GM21423 (cell line): ENCODE measurements around the gene RAET1G.
"Not testable (repeated sequence)": the region's sequence is repeated elsewhere in the genome, so short reads cannot be mapped to it uniquely, and the experiment has no call there.

ENCODE experiments used
- ATAC-seq: cut with Tn5 transposase; IDR thresholded peaks from one replicate; pipeline ENCODE4 v1.9.1; 2021; ENCODE audit warnings: mild to moderate bottlenecking, moderate library complexity; ENCODE audit not compliant: unreplicated experiment

RAET1G gene

GRCh38 chr6:149935246-149935645 is 12.3 kb upstream of the RAET1G start:
- no peak for ATAC-seq

GRCh38 chr6:149934249-149935156 is 11.6 kb upstream of the RAET1G start:
- no peak for ATAC-seq

DNA sequence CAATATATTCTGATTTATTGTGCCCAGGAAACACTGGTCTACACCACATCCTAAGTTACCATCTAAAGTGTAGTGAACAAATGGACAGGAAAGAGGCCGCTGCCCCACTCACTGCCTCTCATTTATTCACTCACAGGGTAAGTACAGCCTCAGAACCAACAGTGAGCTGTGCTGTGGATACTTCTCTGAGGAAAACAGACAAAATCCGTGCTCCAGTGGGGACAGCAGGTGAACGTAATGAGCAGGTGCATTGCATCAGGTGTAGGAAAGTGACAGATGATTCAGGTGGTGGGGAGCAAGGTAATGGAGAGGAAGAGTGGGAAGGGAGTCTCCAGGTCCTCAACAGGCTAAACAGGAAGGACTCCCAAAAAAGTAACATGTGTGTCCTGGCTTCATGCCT is 10.5 kb upstream of the RAET1G start:
- no peak for ATAC-seq

DNA sequence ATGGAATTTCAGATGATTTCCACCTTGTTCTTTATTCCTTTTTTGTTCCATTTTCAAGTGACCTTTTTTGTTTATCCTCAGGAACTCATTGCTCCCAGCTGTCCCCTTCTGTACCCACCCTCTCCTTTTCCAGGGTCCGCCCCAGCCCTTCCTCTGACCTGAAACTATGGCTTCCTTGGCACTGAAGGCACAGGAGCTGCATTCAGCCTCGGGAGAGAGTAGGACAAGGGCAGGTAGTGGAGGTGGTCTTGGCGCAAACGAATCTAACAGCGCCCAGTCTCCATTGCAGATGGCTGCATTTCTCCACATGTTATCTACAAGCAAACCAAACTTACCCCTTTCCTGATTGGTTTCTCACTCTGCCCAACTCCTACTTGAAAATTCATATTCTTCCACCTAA is 10.1 kb upstream of the RAET1G start:
- ATAC-seq: no peak

GRCh38 chr6:149931501-149931900 is 8.6 kb upstream of the RAET1G start:
- no peak for ATAC-seq

DNA sequence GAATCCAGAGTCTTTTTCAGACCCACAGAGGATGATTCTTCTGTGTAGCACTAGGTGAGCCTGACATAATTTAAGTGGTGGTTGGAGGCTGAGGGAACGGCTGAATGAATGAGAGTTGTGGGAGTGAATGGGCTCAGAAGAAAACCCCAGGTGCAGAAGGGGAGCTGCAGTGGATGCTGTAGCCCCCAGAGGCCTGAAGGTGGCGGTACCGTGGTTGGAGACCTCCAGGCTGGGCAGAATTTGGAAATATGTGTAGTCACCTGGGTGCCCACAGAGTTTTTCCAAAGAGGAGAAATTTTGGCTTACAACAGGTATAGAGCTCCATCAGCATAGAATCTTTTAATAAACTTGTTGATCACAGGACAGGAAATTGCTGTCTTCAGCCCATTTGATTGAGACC is 6.5 kb upstream of the RAET1G start:
- no peak for ATAC-seq

DNA sequence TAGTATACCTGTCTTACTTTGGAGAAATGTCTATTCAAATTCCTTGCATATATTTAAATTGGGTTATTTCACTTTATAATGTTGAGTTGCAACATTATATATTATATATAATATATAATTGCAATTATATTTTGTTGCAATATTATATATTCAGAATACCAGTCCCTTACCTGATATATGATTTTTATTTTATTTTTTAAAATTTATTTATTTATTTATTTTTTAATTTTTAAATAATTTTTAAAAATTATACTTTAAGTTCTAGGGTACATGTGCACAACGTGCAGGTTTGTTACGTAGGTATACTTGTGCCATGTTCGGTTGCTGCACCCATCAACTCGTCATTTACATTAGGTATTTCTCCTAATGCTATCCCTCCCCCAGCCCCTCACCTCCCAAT is 4.1 kb upstream of the RAET1G start:
- not testable (repeated sequence) for ATAC-seq

GRCh38 chr6:149925974-149926777 is 3.3 kb upstream of the RAET1G start:
- no peak for ATAC-seq

DNA sequence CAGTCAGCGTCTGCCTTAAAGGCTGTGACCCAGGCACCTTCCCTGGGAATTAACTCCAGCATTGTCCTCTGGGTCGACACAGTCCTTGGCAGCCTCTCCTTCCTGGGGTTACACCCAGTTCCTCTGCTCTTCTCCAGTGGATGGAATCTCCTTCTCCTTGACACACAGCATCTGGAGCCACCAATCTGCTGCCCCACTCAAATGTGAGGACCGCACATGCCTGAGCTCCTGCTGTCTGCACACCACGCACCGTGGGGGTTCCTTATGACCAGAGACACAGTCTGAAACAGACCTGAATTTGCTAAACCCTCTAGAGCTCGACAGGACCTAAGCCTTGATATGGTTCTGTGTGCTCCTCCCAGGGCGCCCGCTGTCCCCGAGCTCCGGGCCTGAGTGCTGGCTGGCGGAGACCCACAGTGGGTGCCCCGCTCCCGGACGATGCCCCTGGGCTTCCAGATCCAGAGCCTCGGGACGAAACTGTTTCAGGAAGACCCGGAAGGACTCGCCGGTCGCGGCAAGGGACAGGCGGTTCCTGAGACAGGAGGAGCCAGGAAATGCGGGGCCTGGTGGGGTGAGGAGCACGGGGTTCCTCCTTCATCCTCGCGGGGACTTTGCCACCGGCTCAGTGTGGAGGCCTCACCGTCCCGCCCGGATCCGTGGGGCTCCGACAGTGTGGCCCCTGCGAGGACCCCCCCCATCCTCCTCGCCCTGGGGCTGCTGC is 2.5 kb upstream of the RAET1G start:
- ATAC-seq: no peak

DNA sequence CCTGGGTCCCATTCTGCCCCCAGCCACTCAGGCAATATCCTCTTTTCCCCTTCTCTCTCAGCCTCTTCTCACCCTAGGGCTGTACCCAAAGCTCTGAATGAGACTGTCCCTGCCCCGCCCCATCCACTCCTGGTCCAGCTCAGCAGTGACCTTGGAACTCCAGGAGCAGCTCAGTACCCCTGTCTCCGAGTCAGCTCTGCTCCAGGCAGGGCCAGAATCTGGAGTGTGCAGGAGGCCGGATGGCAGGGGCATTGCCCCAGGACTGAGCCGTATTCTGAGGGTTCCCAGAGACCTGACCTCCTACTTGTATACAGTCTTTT is 2.0 kb upstream of the RAET1G start:
- ATAC-seq: no peak

GRCh38 chr6:149924206-149924932 is 1.4 kb upstream of the RAET1G start:
- ATAC-seq: no peak

DNA sequence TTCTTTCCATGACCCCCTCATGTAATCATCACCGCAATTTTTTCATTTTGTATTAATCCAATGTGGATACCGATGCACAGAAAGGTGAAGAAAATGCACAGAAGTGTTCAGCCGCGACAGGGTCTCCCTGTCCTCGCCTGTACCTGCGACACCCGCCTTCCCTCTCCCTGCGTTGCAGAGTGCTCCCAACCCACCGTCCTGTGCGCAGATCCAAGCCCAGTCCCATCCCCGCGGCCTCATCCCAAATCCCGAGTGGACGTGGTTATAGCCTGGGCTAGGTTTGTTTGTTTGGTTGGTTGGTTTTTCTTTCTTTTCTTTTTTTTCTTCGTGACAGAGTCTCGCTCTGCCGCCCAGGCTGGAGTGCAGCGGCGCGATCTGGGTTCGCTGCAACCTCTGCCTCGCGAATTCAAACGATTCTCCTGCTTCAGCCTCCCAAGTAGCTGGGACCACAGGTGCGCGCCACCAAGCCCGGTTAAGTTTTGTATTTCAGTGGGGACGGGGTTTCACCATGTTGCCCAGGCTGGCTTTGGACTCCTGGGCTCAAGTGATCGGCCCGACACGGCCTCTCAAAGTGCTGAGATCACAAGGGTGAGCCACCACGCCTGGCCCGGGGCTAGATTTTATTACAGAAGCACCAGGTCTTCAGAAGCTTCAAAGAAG is 536 bp upstream of the RAET1G start:
- ATAC-seq: no peak

DNA sequence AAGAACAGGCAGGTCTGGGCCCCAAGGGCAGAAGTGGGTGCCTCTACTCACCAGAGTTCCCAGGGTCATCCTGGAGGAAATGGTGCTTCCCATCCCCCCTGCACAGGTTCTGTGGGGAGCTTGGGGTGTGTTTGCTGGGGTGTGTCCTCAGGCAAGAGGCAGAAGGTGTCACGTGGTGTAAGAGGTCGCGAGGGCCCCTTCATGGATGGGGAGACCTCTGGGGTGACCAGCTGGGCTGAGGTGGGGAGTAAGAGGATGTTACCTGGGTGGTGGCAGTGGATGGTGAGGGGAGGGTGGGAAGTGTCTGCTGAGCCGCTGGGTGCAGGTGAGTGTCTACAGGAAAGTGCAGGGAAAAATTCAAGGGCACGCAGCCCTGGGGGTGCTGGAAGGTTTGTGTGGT is 830 bp downstream of the RAET1G start:
- not testable (repeated sequence) for ATAC-seq

- ATAC-seq: no peak
These were observed 1.6 kb downstream of the RAET1G start for GRCh38 chr6:149921361-149921760.

- no peak for ATAC-seq
These were observed 3.1 kb downstream of the RAET1G start for GRCh38 chr6:149919834-149920225.

DNA sequence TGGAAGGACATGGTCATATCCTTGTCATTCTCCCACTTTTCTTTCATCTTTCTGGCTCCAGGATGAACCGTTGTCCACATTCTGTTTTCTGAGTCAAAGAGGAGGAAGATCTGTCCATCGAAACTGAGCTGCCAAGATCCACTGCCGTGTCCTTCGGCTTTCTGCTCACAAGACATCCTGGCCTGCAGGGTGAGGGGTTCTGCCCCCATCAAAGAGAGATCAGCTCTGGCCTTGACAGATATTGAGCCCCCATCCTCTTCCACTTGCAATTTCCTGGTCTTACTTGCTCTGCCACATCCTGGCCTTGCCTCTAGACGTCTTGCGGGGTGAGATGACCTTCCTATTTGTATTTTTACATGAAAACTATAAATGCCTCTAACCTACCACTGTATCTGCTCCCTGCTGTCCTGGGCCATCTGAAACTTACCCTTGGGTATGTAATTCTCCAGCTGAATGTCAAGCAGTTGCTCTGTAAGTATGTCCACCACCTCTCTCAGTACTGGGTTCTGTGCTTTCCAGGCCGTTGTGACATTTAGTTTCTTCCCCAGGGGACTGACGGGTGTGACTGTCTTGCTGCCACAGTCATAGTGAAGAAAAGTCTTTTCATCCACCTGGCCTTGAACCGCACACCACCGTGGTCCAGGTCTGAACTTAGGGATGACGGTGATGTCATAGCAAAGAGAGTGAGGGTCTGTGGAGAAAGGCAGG is 3.6 kb downstream of the RAET1G start:
- ATAC-seq: not testable (repeated sequence)

DNA sequence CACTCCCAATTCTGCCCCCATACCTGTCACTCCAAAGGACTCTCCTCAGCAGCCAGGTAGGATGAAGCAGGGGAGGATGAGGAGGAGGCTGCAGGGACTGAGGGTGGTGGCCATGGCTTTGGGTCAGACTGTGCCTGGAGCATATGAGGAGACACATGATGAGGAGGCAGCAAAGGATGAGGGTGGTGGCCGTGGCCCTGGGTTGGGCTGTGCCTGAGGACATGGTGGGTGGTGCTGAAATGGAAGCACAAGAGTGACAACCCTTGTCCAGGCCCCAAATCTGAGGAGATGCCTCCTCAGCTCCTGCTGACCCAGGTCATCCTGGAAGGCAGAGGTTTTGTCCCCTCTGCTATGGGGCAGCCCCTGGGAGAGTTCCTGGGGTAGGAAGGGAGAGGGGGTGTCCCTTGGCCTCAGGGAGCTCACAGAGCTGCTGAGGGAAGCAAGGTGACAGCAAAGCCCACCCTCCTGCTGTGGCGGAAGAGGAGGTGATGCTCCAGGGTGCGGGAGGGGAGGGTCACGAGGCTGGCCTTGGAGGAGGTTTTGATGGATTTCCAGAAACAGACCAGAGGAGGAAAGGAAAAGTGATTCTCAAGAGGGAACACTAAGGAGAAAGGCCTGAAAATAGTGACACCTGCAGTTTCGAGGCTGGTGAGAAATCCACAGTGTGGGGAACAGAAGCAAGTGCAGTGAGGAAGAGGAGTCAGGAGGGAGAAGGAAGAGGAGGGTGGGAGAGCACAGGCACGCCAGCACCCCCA is 4.6 kb downstream of the RAET1G start:
- no peak for ATAC-seq

DNA sequence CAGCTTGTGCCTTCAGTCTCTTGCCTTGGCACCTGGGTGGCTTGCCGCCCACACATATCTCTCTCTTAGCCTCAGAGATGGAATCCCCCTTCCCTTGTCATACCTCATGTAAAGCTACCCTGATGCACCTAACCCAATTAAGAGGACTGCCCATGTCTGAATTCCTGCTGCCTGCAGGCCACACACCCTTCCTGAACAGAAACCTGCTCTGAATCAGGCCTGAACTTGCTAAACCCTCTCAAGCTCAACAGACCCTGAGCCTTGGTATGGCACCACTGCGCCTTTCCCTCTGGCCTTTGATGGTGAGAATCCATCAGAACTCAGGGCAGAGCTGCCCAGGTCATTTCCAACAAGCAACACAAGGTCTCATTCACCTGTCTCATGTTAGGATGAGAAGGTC is 5.2 kb downstream of the RAET1G start:
- ATAC-seq: no peak
